Thyroid gland (tissue), 4 donors: ENCODE results near the gene PRPF6.

ENCODE experiments used
- POLR2A ChIP-seq, 2 donors: fragments of 450-650 bp; IDR thresholded peaks; one replicate each; pipeline ENCODE4 v1.6.1; 2017; ENCODE audit warnings: antibody characterized with exemption in 2 of 2, mild to moderate bottlenecking in 2 of 2, moderate library complexity in 1 of 2
- TF ChIP-seq, protein P1 (sequence below), 6 experiments: fragments of 200-600 bp in 3 of 6; fragments of 450-650 bp in 3 of 6; sonication (generic) in 3 of 6; IDR thresholded peaks; one replicate each; pipeline ENCODE4 v1.5.1; 2016 to 2019; ENCODE audit warnings: antibody characterized with exemption in 6 of 6, mild to moderate bottlenecking in 2 of 6, inconsistent platforms in 1 of 6, moderate library complexity in 1 of 6

DNA sequence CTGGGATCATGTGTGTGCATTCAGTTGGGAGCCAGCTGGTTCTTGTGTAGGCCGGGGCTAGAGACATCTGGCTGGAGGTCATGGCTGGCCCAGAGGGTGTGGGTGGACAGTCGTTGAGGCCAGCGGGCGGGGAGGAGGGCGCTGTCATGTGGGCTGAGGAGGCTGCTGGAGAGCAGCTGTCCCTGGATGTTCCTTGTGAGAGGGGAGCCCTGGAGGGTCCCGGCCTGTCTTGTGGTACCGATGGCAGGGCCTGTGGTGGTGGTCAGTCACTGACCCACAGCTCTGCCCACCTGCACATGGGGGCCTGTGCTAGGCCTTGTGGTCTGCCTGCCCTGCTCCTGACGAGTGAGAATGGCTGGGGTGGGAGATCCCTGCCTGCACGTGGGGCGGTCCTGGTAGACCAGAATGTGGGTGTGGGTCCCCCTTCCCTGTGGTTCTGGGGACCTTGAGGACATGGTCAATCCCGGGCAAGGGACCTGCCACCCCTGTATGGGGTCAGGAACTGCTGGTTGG, 53.1 kb downstream of the PRPF6 start:
- TF ChIP-seq, protein P1, sequence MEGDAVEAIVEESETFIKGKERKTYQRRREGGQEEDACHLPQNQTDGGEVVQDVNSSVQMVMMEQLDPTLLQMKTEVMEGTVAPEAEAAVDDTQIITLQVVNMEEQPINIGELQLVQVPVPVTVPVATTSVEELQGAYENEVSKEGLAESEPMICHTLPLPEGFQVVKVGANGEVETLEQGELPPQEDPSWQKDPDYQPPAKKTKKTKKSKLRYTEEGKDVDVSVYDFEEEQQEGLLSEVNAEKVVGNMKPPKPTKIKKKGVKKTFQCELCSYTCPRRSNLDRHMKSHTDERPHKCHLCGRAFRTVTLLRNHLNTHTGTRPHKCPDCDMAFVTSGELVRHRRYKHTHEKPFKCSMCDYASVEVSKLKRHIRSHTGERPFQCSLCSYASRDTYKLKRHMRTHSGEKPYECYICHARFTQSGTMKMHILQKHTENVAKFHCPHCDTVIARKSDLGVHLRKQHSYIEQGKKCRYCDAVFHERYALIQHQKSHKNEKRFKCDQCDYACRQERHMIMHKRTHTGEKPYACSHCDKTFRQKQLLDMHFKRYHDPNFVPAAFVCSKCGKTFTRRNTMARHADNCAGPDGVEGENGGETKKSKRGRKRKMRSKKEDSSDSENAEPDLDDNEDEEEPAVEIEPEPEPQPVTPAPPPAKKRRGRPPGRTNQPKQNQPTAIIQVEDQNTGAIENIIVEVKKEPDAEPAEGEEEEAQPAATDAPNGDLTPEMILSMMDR (IDR thresholded peaks at IDR 0.05) = no peak
- TF ChIP-seq POLR2A (IDR thresholded peaks at IDR 0.05) = no peak
